ENCODE results near the gene ADARB2. TPM values are rescaled to one million over a fixed set of nuclear protein-coding genes. Genes with fewer than 3 reads are reported as not detected.

The ADARB2 gene
- total and polyA plus RNA-seq, 2 experiments from 2014 or later = not detected

DNA sequence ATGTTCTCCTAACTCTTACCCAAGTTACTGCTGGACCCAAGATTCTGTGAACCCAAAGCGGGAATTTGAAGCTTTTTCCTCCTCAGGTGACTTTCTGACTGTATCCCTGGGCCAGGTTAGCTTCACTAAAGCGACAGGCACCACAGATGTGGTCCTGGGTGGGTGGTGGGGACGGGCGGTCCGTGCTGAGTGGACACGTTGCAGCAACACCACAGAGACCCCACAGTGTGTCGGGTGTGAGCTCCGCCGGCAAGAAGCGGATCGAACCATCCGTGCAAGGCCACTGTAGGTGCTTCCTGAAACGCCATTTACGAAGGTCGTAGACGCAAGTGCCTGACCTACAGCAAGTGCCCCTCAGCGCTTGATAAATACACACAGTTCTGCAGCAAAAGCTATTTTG lies 325.9 kb downstream of the ADARB2 start:
- H3K36me3 ChIP-seq (ENCODE audit: low read depth) = no peaks in the 10 kb centered on the region
- no peak overlapping the region for H2AFZ ChIP-seq
- no peak overlapping the region for H3K9ac ChIP-seq
- H3K9me3 ChIP-seq (ENCODE audit: low read depth) = no peaks in the 10 kb centered on the region
- no peaks in the 10 kb centered on the region for H3K4me1 ChIP-seq (ENCODE audit: insufficient read depth)
- no peak for DNase-seq
- H3K4me2 ChIP-seq (ENCODE audit: unreplicated experiment) = no peak overlapping the region
- 48 to 49% methylated on average over 17 of the region's 17 CpGs for WGBS, 2 experiments (ENCODE audit: low coverage in 1 of 2, low lambda C conversion rate in 2 of 2, missing lambda C conversion rate in 2 of 2)
- TF ChIP-seq EZH2 (IDR thresholded peaks at IDR 0.05; ENCODE audit: insufficient read depth, poor library complexity, severe bottlenecking) (no peak), EZH2phosphoT487 (IDR thresholded peaks at IDR 0.05; ENCODE audit: insufficient read depth, low read depth) (no peak)
- in situ Hi-C loops (cut with MboI) = no loop called here
- no peaks in the 10 kb centered on the region for H3K79me2 ChIP-seq (ENCODE audit: insufficient read depth)
- no peaks in the 10 kb centered on the region for H3F3A ChIP-seq (ENCODE audit: insufficient read depth)
- no peak overlapping the region for H3K4me3 ChIP-seq
- H3K9me2 ChIP-seq (ENCODE audit: insufficient read depth) = no peaks in the 10 kb centered on the region
- no peaks in the 10 kb centered on the region for H3K27me3 ChIP-seq (replicated peaks; ENCODE audit: insufficient read depth)
- H4K20me1 ChIP-seq (ENCODE audit: insufficient read depth) = no peaks in the 10 kb centered on the region
- H3K27ac ChIP-seq = no peak overlapping the region

DNA sequence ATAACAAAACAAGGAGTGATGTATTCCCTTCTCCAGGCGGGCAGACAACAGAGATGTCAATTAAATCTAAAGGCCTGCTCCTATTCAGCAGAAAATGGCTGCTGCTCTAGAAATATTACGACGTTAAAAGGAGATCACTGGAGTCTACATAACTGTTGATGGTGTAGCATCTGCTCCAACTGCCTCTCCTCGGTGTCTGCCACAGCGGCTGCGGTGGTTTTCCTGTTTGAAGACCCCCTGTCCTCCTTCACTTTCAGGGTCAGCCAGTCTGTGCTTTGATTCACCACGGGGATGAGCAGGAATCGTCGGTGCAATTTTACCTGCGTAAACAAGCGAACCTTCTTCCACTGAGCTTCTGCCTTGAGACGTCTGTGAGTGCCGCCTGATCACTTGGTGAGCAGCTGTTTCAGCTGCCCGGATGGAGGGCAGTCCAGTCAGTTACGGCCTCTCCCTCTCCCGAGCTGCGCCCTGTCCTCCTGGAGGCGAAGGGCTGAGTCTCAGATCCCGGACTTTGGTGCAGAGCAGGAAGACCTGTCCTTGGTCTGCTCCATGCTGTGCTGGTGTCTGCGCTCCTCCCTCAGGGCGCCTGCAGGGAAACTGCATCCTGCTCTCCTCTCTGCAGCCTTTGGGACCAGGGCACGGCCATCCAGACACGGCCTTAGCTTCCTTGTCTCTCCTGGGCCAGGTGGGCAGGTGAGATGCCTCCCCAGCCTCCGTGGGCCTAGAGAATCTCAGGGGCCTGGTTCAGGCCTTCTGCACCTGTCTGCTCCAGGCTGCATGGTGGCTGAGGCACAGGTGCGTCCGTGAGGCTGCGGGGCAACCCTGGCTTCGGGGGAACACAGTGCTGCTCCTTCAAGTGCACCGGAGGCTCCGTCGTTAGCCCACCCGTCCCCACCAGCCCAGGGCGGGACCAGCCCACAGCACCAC lies 326.6 kb downstream of the ADARB2 start:
- Histone ChIP-seq H3K79me2 (ENCODE audit: insufficient read depth) (no peaks in the 10 kb centered on the region), H3K9me3 (ENCODE audit: low read depth) (no peaks in the 10 kb centered on the region), H3K36me3 (ENCODE audit: low read depth) (no peaks in the 10 kb centered on the region), H3K27ac (no peak overlapping the region), H3K9ac (no peak overlapping the region), H4K20me1 (ENCODE audit: insufficient read depth) (no peaks in the 10 kb centered on the region), H2AFZ (no peak overlapping the region), H3F3A (ENCODE audit: insufficient read depth) (no peaks in the 10 kb centered on the region), H3K27me3 (replicated peaks; ENCODE audit: insufficient read depth) (no peaks in the 10 kb centered on the region), H3K4me1 (ENCODE audit: insufficient read depth) (no peaks in the 10 kb centered on the region), H3K4me3 (no peak overlapping the region), H3K9me2 (ENCODE audit: insufficient read depth) (no peaks in the 10 kb centered on the region), H3K4me2 (ENCODE audit: unreplicated experiment) (no peak overlapping the region)
- 46 to 49% methylated on average over 32 to 33 of the region's 33 CpGs for WGBS, 2 experiments (ENCODE audit: low coverage in 1 of 2, low lambda C conversion rate in 2 of 2, missing lambda C conversion rate in 2 of 2)
- TF ChIP-seq EZH2 (IDR thresholded peaks at IDR 0.05; ENCODE audit: insufficient read depth, poor library complexity, severe bottlenecking) (no peak), EZH2phosphoT487 (IDR thresholded peaks at IDR 0.05; ENCODE audit: insufficient read depth, low read depth) (no peak)
- DNase-seq = no peak
- in situ Hi-C loops (cut with MboI) = no loop called here

DNA sequence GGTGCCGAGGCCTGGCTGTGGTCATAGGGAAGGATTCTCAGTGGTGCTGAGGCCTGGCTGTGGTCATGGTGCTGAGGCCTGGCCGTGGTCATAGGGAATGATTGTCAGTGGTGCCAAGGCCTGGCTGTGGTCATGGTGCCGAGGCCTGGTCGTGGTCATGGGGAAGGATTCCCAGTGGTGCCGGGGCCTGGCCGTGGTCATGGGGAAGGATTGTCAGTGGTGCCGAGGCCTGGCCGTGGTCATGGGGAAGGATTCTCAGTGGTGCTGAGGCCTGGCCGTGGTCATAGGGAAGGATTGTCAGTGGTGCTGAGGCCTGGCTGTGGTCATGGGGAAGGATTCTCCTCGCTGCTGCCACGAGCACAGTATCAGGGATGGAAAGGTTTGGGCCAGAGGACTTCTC lies 327.3 kb downstream of the ADARB2 start:
- H3F3A ChIP-seq (ENCODE audit: insufficient read depth) = no peaks in the 10 kb centered on the region
- H3K4me1 ChIP-seq (ENCODE audit: insufficient read depth) = no peaks in the 10 kb centered on the region
- H3K9me3 ChIP-seq (ENCODE audit: low read depth) = no peaks in the 10 kb centered on the region
- no peak overlapping the region for H3K9ac ChIP-seq
- H3K9me2 ChIP-seq (ENCODE audit: insufficient read depth) = no peaks in the 10 kb centered on the region
- in situ Hi-C loops (cut with MboI) = no loop called here
- no peak for TF ChIP-seq EZH2 (IDR thresholded peaks at IDR 0.05; ENCODE audit: insufficient read depth, poor library complexity, severe bottlenecking)
- TF ChIP-seq EZH2phosphoT487 (IDR thresholded peaks at IDR 0.05; ENCODE audit: insufficient read depth, low read depth) = no peak
- H2AFZ ChIP-seq = no peak overlapping the region
- no peaks in the 10 kb centered on the region for H3K27me3 ChIP-seq (replicated peaks; ENCODE audit: insufficient read depth)
- H3K79me2 ChIP-seq (ENCODE audit: insufficient read depth) = no peaks in the 10 kb centered on the region
- H3K27ac ChIP-seq = no peak overlapping the region
- no peaks in the 10 kb centered on the region for H3K36me3 ChIP-seq (ENCODE audit: low read depth)
- no peaks in the 10 kb centered on the region for H4K20me1 ChIP-seq (ENCODE audit: insufficient read depth)
- no peak overlapping the region for H3K4me3 ChIP-seq
- no peak overlapping the region for H3K4me2 ChIP-seq (ENCODE audit: unreplicated experiment)
- 47 to 53% methylated on average over 6 to 11 of the region's 11 CpGs for WGBS, 2 experiments (ENCODE audit: low coverage in 1 of 2, low lambda C conversion rate in 2 of 2, missing lambda C conversion rate in 2 of 2)
- no peak for DNase-seq

DNA sequence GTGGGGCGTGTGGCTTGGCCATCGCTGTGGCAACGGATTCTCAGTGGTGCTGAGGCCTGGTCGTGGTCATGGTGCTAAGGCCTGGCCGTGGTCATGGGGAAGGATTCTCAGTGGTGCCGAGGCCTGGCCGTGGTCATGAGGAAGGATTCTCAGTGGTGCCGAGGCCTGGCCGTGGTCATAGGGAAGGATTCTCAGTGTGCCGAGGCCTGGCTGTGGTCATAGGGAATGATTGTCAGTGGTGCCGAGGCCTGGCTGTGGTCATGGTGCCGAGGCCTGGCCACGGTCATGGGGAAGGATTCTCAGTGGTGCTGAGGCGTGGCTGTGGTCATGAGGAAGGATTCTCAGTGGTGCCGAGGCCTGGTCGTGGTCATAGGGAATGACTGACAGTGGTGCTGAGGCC lies 327.9 kb downstream of the ADARB2 start:
- WGBS, 2 experiments (ENCODE audit: low coverage in 1 of 2, low lambda C conversion rate in 2 of 2, missing lambda C conversion rate in 2 of 2) = 51 to 62% methylated on average over 13 to 16 of the region's 16 CpGs
- no peaks in the 10 kb centered on the region for H3K9me3 ChIP-seq (ENCODE audit: low read depth)
- no peak overlapping the region for H3K27ac ChIP-seq
- no peak for DNase-seq
- no peaks in the 10 kb centered on the region for H3K36me3 ChIP-seq (ENCODE audit: low read depth)
- H3K9ac ChIP-seq = no peak overlapping the region
- no peaks in the 10 kb centered on the region for H4K20me1 ChIP-seq (ENCODE audit: insufficient read depth)
- H3K27me3 ChIP-seq (replicated peaks; ENCODE audit: insufficient read depth) = no peaks in the 10 kb centered on the region
- H3K4me3 ChIP-seq = no peak overlapping the region
- H3K9me2 ChIP-seq (ENCODE audit: insufficient read depth) = no peaks in the 10 kb centered on the region
- H3K79me2 ChIP-seq (ENCODE audit: insufficient read depth) = no peaks in the 10 kb centered on the region
- no peak overlapping the region for H3K4me2 ChIP-seq (ENCODE audit: unreplicated experiment)
- H3F3A ChIP-seq (ENCODE audit: insufficient read depth) = no peaks in the 10 kb centered on the region
- no peaks in the 10 kb centered on the region for H3K4me1 ChIP-seq (ENCODE audit: insufficient read depth)
- in situ Hi-C loops (cut with MboI) = no loop called here
- no peak overlapping the region for H2AFZ ChIP-seq
- TF ChIP-seq EZH2 (IDR thresholded peaks at IDR 0.05; ENCODE audit: insufficient read depth, poor library complexity, severe bottlenecking) (no peak), EZH2phosphoT487 (IDR thresholded peaks at IDR 0.05; ENCODE audit: insufficient read depth, low read depth) (no peak)
